IMR-90 (cell line): ENCODE results near the gene TNFRSF11A. TPM values are rescaled to one million over a fixed set of nuclear protein-coding genes. Genes with fewer than 3 reads are reported as not detected.

Experiments used
- ATAC-seq: fragments of 200-7000 bp; cut with Tn5 transposase; 2 replicates; pipeline ENCODE4 v1.9.1; 2020; ENCODE audit warnings: low read depth, mild to moderate bottlenecking, moderate library complexity
- BruUV-seq: library from RNA; stranded (reverse); fragments of 400-500 nt; replicated peaks from 2 replicates; lab custom pipeline; 2021; lab: Mats Ljungman, UMichigan
- CTCF ChIA-PET: fragments of 300-600 bp; formaldehyde crosslinking; extraction: SDS; loops from one replicate; lab custom pipeline; 2021; ENCODE audit warnings: antibody characterized with exemption; lab: Yijun Ruan, JAX
- POLR2A ChIA-PET: fragments of 300-600 bp; sonication (Branson Sonifier 250); formaldehyde crosslinking; loops from one replicate; lab custom pipeline; 2022; ENCODE audit warnings: antibody characterized with exemption; ENCODE audit not compliant: unreplicated experiment; lab: Charles Lee
- DNase-seq: peaks from one replicate; pipeline ENCODE4 v3.0.0; 2013
- H2AFZ ChIP-seq: replicated peaks from 2 replicates; pipeline ENCODE3; 2013; ENCODE audit warnings: low read length, mild to moderate bottlenecking; ENCODE audit not compliant: poor library complexity
- H2AK5ac ChIP-seq: 2 replicates; pipeline ENCODE4 v1.6.1; 2013; ENCODE audit warnings: low read depth, low read length, inconsistent platforms
- H2AK9ac ChIP-seq: replicated peaks from 2 replicates; pipeline ENCODE3; 2013; ENCODE audit warnings: mild to moderate bottlenecking, low read depth, low read length, moderate library complexity; ENCODE audit not compliant: poor library complexity
- H2BK120ac ChIP-seq: 2 replicates; pipeline ENCODE4 v1.6.1; 2013; ENCODE audit warnings: low read depth, low read length, inconsistent platforms
- H2BK15ac ChIP-seq: 3 replicates; pipeline ENCODE4 v1.6.1; 2013; ENCODE audit warnings: low read depth, low read length, inconsistent platforms
- H2BK20ac ChIP-seq: 2 replicates; pipeline ENCODE4 v1.6.1; 2013; ENCODE audit warnings: low read depth, mild to moderate bottlenecking, inconsistent platforms, low read length, moderate library complexity
- H2BK5ac ChIP-seq: 2 replicates; pipeline ENCODE4 v1.6.1; 2013; ENCODE audit warnings: mild to moderate bottlenecking, low read depth, low read length, inconsistent platforms; ENCODE audit not compliant: poor library complexity, severe bottlenecking
- H3K14ac ChIP-seq: replicated peaks from 2 replicates; pipeline ENCODE4 v1.6.1; 2013; ENCODE audit warnings: low read depth, low read length, inconsistent platforms
- H3K18ac ChIP-seq: 2 replicates; pipeline ENCODE4 v1.6.1; 2013; ENCODE audit warnings: low read depth, low read length, control low read depth
- H3K23ac ChIP-seq: 2 replicates; pipeline ENCODE4 v1.6.1; 2013; ENCODE audit warnings: low read depth, low read length, inconsistent platforms
- H3K27ac ChIP-seq: 2 replicates; pipeline ENCODE4 v1.5.1; 2013; ENCODE audit warnings: mild to moderate bottlenecking, control low read depth, low read length; ENCODE audit not compliant: insufficient read depth
- H3K27me3 ChIP-seq: 2 replicates; pipeline ENCODE4 v1.6.1; 2013; ENCODE audit warnings: low read length; ENCODE audit not compliant: control insufficient read depth, insufficient read depth
- H3K36me3 ChIP-seq: 2 replicates; pipeline ENCODE4 v1.6.1; 2013; ENCODE audit warnings: low read length, mixed read lengths; ENCODE audit not compliant: control insufficient read depth, insufficient read depth
- H3K4ac ChIP-seq: 2 replicates; pipeline ENCODE4 v1.6.1; 2013; ENCODE audit warnings: low read depth, low read length, inconsistent platforms
- H3K4me1 ChIP-seq: 2 replicates; pipeline ENCODE4 v1.6.1; 2013; ENCODE audit warnings: low read length, mixed read lengths; ENCODE audit not compliant: control insufficient read depth, insufficient read depth
- H3K4me2 ChIP-seq: 2 replicates; pipeline ENCODE4 v1.6.1; 2013; ENCODE audit warnings: low read depth, mild to moderate bottlenecking, control low read depth, low read length, moderate library complexity
- H3K4me3 ChIP-seq: 2 replicates; pipeline ENCODE4 v1.5.1; 2013; ENCODE audit warnings: low read depth, mild to moderate bottlenecking, control low read depth, low read length, moderate library complexity; ENCODE audit not compliant: insufficient read depth
- H3K56ac ChIP-seq: 2 replicates; pipeline ENCODE4 v1.6.1; 2013; ENCODE audit warnings: low read length, inconsistent platforms; ENCODE audit not compliant: insufficient read depth; ENCODE audit errors: extremely low read depth
- H3K79me1 ChIP-seq, 2 experiments: 2 replicates each; pipeline ENCODE4 v1.6.1; 2013; ENCODE audit warnings: low read length in 2 of 2, inconsistent platforms in 1 of 2, low read depth in 1 of 2
- H3K9ac ChIP-seq: 2 replicates; pipeline ENCODE4 v1.6.1; 2013; ENCODE audit warnings: low read depth, low read length, control low read depth
- H3K9me1 ChIP-seq: 2 replicates; pipeline ENCODE4 v1.6.1; 2013; ENCODE audit warnings: low read length, inconsistent platforms; ENCODE audit not compliant: insufficient read depth
- H3K9me3 ChIP-seq: 2 replicates; pipeline ENCODE4 v1.6.1; 2013; ENCODE audit warnings: low read length; ENCODE audit not compliant: control insufficient read depth, insufficient read depth
- H4K20me1 ChIP-seq: 2 replicates; pipeline ENCODE4 v1.6.1; 2013; ENCODE audit warnings: low read length, inconsistent platforms; ENCODE audit not compliant: insufficient read depth
- H4K5ac ChIP-seq: 2 replicates; pipeline ENCODE4 v1.6.1; 2013; ENCODE audit warnings: mild to moderate bottlenecking, low read depth, low read length, control low read depth
- H4K8ac ChIP-seq, 2 experiments: 2 replicates each; pipeline ENCODE4 v1.6.1; 2013; ENCODE audit warnings: low read depth in 2 of 2, low read length in 2 of 2, control low read depth in 1 of 2, inconsistent platforms in 1 of 2
- H4K91ac ChIP-seq: 2 replicates; pipeline ENCODE4 v1.6.1; 2013; ENCODE audit warnings: low read depth, low read length, inconsistent platforms; ENCODE audit not compliant: insufficient read depth
- BHLHE40 ChIP-seq: fragments of 150-350 bp; IDR thresholded peaks from 2 replicates; pipeline ENCODE4 v1.6.1; 2016; ENCODE audit warnings: mild to moderate bottlenecking, low read depth, low read length
- CEBPB ChIP-seq: IDR thresholded peaks from 2 replicates; pipeline ENCODE4 v1.6.1; 2012; ENCODE audit warnings: low read depth, low read length, improper control_type of control experiment
- CHD1 ChIP-seq: IDR thresholded peaks from 2 replicates; pipeline ENCODE4 v1.6.1; 2012; ENCODE audit warnings: low read depth, low read length, improper control_type of control experiment
- FOS ChIP-seq: fragments of 150-350 bp; IDR thresholded peaks from 2 replicates; pipeline ENCODE4 v1.6.1; 2016; ENCODE audit warnings: low read depth, low read length
- MAFK ChIP-seq: IDR thresholded peaks from 2 replicates; pipeline ENCODE4 v1.6.1; 2012; ENCODE audit warnings: low read depth, low read length, improper control_type of control experiment
- MAZ ChIP-seq: IDR thresholded peaks from 2 replicates; pipeline ENCODE4 v1.6.1; 2012; ENCODE audit warnings: low read depth, mild to moderate bottlenecking, low read length, improper control_type of control experiment, moderate library complexity, borderline replicate concordance
- MXI1 ChIP-seq: IDR thresholded peaks from 2 replicates; pipeline ENCODE4 v1.6.1; 2012; ENCODE audit warnings: low read depth, mild to moderate bottlenecking, low read length, moderate library complexity, borderline replicate concordance
- NFE2L2 ChIP-seq: fragments of 150-350 bp; IDR thresholded peaks from 2 replicates; pipeline ENCODE4 v1.6.1; 2016; ENCODE audit warnings: low read depth, mild to moderate bottlenecking, low read length
- POLR2A ChIP-seq: IDR thresholded peaks from 2 replicates; pipeline ENCODE4 v1.6.1; 2012; ENCODE audit warnings: mild to moderate bottlenecking, low read depth, low read length
- RAD21 ChIP-seq: IDR thresholded peaks from 2 replicates; pipeline ENCODE4 v1.6.1; 2012; ENCODE audit warnings: low read length, improper control_type of control experiment
- RCOR1 ChIP-seq: IDR thresholded peaks from 2 replicates; pipeline ENCODE4 v1.6.1; 2012; ENCODE audit warnings: mild to moderate bottlenecking, low read length, improper control_type of control experiment; ENCODE audit not compliant: insufficient replicate concordance
- RFX5 ChIP-seq: IDR thresholded peaks from 2 replicates; pipeline ENCODE4 v1.8.0; 2012; ENCODE audit warnings: low read depth, mild to moderate bottlenecking, low read length, moderate library complexity
- SMC3 ChIP-seq: fragments of 150-350 bp; IDR thresholded peaks from 2 replicates; pipeline ENCODE4 v1.6.1; 2016; ENCODE audit warnings: low read depth, mild to moderate bottlenecking, antibody characterized with exemption, low read length, moderate library complexity
- WGBS, 2 experiments: methylation state at CpG; one replicate each; pipeline versions ENCODE4 v1.1.5 to v1.1.7; 2013; ENCODE audit warnings: missing lambda C conversion rate in 2 of 2; ENCODE audit not compliant: insufficient read length in 1 of 2; ENCODE audit errors: extremely low coverage in 2 of 2; 5-methylcytosine and 5-hydroxymethylcytosine counted together
- dilution Hi-C: fragments of 300-500 bp; cut with HindIII; formaldehyde crosslinking; loops from one replicate; pipeline ENCODE4 v1.14.3; 2018; ENCODE audit warnings: low sequenced_read_pairs; ENCODE audit not compliant: unreplicated experiment
- in situ Hi-C: fragments of 300-500 bp; cut with MboI; formaldehyde crosslinking; loops from 3 replicates; pipeline ENCODE4 v1.14.3; 2019; ENCODE audit warnings: low sequenced_read_pairs, inconsistent platforms, mixed read lengths
- intact Hi-C: fragments of 100-400 bp; cut with micrococcal nuclease; formaldehyde crosslinking; loops from 2 replicates; pipeline ENCODE4 v1.10.0; 2022
- polyA plus RNA-seq, 3 experiments: library from polyadenylated mRNA; depleted of rRNA; stranded (reverse); fragments of >200 nt; gene quantifications; 2 replicates each; pipeline ENCODE4 v1.2.3, GENCODE V29; 2012; ENCODE audit warnings: low replicate concordance in 1 of 3
- total RNA-seq: library from RNA; depleted of rRNA; stranded (reverse); fragments of >200 nt; gene quantifications from 2 replicates; pipeline ENCODE4 v1.2.3, GENCODE V29; 2012
- TF ChIP-seq, protein P1 (sequence below): fragments of 150-350 bp; IDR thresholded peaks from 2 replicates; pipeline ENCODE4 v1.6.1; 2017; ENCODE audit warnings: mild to moderate bottlenecking, antibody characterized with exemption, low read length, low read depth
- TF ChIP-seq, protein P2 (sequence below): fragments of 150-350 bp; IDR thresholded peaks from 2 replicates; pipeline ENCODE4 v1.6.1; 2016; ENCODE audit warnings: low read depth, mild to moderate bottlenecking, low read length, moderate library complexity, borderline replicate concordance
- TF ChIP-seq, protein P3 (sequence below): conservative IDR thresholded peaks from 2 replicates; pipeline ENCODE4 v1.5.1; 2012; ENCODE audit warnings: mild to moderate bottlenecking, low read depth, low read length, improper control_type of control experiment

The TNFRSF11A gene
- total and polyA plus RNA-seq, 2 of the 4 experiments (the other 2 are of a cell fraction) = under 0.01 TPM; not detected in 1

DNA sequence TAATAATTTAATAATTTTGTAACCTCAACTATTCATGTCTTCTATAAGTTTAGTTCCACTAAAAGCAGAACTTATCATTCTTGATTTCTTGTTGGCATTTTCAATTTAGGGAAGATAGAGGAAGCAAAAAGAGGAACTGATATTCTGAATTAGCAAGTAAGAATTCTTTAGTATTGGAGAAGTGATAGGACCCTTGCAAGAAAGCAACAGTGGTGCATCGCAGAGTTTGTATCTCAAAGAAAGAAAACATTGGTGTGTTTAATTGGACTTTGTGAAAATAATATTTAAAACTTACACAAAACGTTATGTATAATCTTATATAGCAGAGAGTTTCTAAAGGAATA, 36.5 kb upstream of the TNFRSF11A start:
- CTCF ChIA-PET = no interaction called here

More for the DNA sequence above, 36.5 kb upstream of the TNFRSF11A start:
- H2AFZ ChIP-seq = no peak overlapping the region
- intact Hi-C loops (no loop called here), dilution Hi-C loops (no loop called here), in situ Hi-C loops (loop anchor here (25.0 kb wide), 1 partner anchor 274 kb away; no protein-coding TSS in a partner anchor)
- H3K4me3 ChIP-seq = no peak overlapping the region
- H3K4ac ChIP-seq = no peak overlapping the region
- no peak overlapping the region for H2BK20ac ChIP-seq
- no peak overlapping the region for H4K5ac ChIP-seq
- POLR2A ChIA-PET = no interaction called here
- peaks cover 6% of the 10 kb centered on the region for H3K36me3 ChIP-seq
- DNase-seq (no peak), ATAC-seq (no peak)
- no peak overlapping the region for H3K14ac ChIP-seq
- no peak overlapping the region for H3K18ac ChIP-seq
- no peak overlapping the region for H4K91ac ChIP-seq
- no peak overlapping the region for H3K27ac ChIP-seq
- no peak overlapping the region for H3K23ac ChIP-seq
- H3K56ac ChIP-seq = no peak overlapping the region
- no peaks in the 10 kb centered on the region for H3K9me3 ChIP-seq
- no peak overlapping the region for H3K4me2 ChIP-seq
- no TSS peak for BruUV-seq
- peaks cover 2 to 5% of the 10 kb centered on the region in 2 experiments; a peak in 2 of 4 replicates for H3K79me1 ChIP-seq
- TF ChIP-seq RAD21 (no peak), CHD1 (no peak), RCOR1 (no peak), BHLHE40 (no peak), NFE2L2 (no peak), FOS (no peak), RFX5 (no peak), MAFK (no peak), POLR2A (no peak), CEBPB (no peak), MAZ (no peak), MXI1 (no peak), SMC3 (no peak)
- TF ChIP-seq, protein P1, sequence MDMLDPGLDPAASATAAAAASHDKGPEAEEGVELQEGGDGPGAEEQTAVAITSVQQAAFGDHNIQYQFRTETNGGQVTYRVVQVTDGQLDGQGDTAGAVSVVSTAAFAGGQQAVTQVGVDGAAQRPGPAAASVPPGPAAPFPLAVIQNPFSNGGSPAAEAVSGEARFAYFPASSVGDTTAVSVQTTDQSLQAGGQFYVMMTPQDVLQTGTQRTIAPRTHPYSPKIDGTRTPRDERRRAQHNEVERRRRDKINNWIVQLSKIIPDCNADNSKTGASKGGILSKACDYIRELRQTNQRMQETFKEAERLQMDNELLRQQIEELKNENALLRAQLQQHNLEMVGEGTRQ = no peak
- TF ChIP-seq, protein P2, sequence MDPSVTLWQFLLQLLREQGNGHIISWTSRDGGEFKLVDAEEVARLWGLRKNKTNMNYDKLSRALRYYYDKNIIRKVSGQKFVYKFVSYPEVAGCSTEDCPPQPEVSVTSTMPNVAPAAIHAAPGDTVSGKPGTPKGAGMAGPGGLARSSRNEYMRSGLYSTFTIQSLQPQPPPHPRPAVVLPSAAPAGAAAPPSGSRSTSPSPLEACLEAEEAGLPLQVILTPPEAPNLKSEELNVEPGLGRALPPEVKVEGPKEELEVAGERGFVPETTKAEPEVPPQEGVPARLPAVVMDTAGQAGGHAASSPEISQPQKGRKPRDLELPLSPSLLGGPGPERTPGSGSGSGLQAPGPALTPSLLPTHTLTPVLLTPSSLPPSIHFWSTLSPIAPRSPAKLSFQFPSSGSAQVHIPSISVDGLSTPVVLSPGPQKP = no peak
- TF ChIP-seq, protein P3, sequence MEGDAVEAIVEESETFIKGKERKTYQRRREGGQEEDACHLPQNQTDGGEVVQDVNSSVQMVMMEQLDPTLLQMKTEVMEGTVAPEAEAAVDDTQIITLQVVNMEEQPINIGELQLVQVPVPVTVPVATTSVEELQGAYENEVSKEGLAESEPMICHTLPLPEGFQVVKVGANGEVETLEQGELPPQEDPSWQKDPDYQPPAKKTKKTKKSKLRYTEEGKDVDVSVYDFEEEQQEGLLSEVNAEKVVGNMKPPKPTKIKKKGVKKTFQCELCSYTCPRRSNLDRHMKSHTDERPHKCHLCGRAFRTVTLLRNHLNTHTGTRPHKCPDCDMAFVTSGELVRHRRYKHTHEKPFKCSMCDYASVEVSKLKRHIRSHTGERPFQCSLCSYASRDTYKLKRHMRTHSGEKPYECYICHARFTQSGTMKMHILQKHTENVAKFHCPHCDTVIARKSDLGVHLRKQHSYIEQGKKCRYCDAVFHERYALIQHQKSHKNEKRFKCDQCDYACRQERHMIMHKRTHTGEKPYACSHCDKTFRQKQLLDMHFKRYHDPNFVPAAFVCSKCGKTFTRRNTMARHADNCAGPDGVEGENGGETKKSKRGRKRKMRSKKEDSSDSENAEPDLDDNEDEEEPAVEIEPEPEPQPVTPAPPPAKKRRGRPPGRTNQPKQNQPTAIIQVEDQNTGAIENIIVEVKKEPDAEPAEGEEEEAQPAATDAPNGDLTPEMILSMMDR = no peak
- H2BK120ac ChIP-seq = no peak overlapping the region
- no peak overlapping the region for H2BK15ac ChIP-seq
- H3K27me3 ChIP-seq = no peaks in the 10 kb centered on the region
- no peaks in the 10 kb centered on the region for H4K20me1 ChIP-seq
- no peak overlapping the region for H3K9ac ChIP-seq
- H4K8ac ChIP-seq = no peak overlapping the region
- no peak overlapping the region for H2AK5ac ChIP-seq
- peaks cover 5% of the 10 kb centered on the region; the same call in 1 of the 2 replicates for H3K9me1 ChIP-seq
- no peak overlapping the region for H2AK9ac ChIP-seq
- H3K4me1 ChIP-seq = no peaks in the 10 kb centered on the region
- WGBS, 2 experiments = no CpG with 5 or more reads among the region's 2 CpGs
- no peak overlapping the region for H2BK5ac ChIP-seq
